Measurements from ENCODE around the gene MRPL10.
"Not testable (repeated sequence)": the region's sequence is repeated elsewhere in the genome, so short reads cannot be mapped to it uniquely, and the experiment has no call there.

DNA sequence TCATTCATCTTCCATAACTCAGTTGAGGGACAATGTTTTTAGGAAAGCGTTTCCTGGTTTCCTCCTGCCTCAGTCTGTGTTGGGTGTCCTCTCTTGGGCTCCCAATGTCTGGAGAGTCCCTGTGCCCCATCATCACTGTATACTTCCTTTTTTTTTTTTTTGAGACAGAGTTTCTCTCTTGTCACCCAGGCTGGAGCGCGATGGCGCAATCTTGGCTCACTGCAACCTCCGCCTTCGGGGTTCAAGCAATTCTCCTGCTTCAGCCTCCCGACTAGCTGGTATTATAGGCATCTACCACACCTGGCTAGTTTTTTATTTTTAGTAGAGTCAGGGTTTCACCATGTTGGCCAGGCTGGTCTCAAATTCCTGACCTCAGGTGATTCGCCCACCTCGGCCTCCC, 57.7 kb downstream of the MRPL10 start:
- TF ChIP-seq, protein P1, sequence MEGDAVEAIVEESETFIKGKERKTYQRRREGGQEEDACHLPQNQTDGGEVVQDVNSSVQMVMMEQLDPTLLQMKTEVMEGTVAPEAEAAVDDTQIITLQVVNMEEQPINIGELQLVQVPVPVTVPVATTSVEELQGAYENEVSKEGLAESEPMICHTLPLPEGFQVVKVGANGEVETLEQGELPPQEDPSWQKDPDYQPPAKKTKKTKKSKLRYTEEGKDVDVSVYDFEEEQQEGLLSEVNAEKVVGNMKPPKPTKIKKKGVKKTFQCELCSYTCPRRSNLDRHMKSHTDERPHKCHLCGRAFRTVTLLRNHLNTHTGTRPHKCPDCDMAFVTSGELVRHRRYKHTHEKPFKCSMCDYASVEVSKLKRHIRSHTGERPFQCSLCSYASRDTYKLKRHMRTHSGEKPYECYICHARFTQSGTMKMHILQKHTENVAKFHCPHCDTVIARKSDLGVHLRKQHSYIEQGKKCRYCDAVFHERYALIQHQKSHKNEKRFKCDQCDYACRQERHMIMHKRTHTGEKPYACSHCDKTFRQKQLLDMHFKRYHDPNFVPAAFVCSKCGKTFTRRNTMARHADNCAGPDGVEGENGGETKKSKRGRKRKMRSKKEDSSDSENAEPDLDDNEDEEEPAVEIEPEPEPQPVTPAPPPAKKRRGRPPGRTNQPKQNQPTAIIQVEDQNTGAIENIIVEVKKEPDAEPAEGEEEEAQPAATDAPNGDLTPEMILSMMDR (IDR thresholded peaks at IDR 0.05) = not testable (repeated sequence)
- TF ChIP-seq POLR2A (IDR thresholded peaks at IDR 0.05) = not testable (repeated sequence)

Data from tibial nerve (tissue), 3 donors.